OCI-LY7 (cell line): ENCODE measurements around the gene CERS4. TPM values are rescaled to one million over a fixed set of nuclear protein-coding genes. Genes with fewer than 3 reads are reported as not detected.
"Not testable (repeated sequence)": the region's sequence is repeated elsewhere in the genome, so short reads cannot be mapped to it uniquely, and the experiment has no call there.

ENCODE experiments used
- BruUV-seq: library from RNA; stranded (reverse); fragments of 400-500 nt; replicated peaks from 2 replicates; lab custom pipeline; 2021; lab: Mats Ljungman, UMichigan
- CTCF ChIA-PET: fragments of 300-600 bp; sonication (Branson Sonifier 250); formaldehyde crosslinking; loops from one replicate; lab custom pipeline; 2022; ENCODE audit warnings: antibody characterized with exemption; ENCODE audit not compliant: unreplicated experiment; lab: Charles Lee
- POLR2A ChIA-PET: fragments of 300-600 bp; sonication (Branson Sonifier 250); formaldehyde crosslinking; loops from one replicate; lab custom pipeline; 2022; ENCODE audit warnings: antibody characterized with exemption; lab: Charles Lee
- DNase-seq: peaks from one replicate; pipeline ENCODE4 v3.0.0-alpha.2; 2015; ENCODE audit warnings: low spot score
- H2AFZ ChIP-seq: fragments of 200-600 bp; sonication (generic), shearing (Covaris generic); 2 replicates; pipeline ENCODE4 v1.6.1; 2014; ENCODE audit warnings: mild to moderate bottlenecking, antibody characterized with exemption, low read length, moderate library complexity
- H3K27ac ChIP-seq: fragments of 200-600 bp; sonication (generic); 2 replicates; pipeline ENCODE4 v1.5.1; 2014; ENCODE audit warnings: mixed run types, low read depth, mild to moderate bottlenecking, moderate library complexity, low read length, inconsistent platforms; ENCODE audit not compliant: poor library complexity, severe bottlenecking
- H3K36me3 ChIP-seq: fragments of 200-600 bp; sonication (generic); 2 replicates; pipeline ENCODE4 v1.6.1; 2014; ENCODE audit warnings: mild to moderate bottlenecking, antibody characterized with exemption, low read length, moderate library complexity, mixed read lengths; ENCODE audit not compliant: insufficient read depth
- H3K4me1 ChIP-seq: fragments of 200-600 bp; sonication (generic); 2 replicates; pipeline ENCODE4 v1.5.1; 2014; ENCODE audit warnings: mild to moderate bottlenecking, low read length; ENCODE audit not compliant: insufficient read depth, poor library complexity, severe bottlenecking
- H3K4me2 ChIP-seq: fragments of 200-600 bp; sonication (generic); 2 replicates; pipeline ENCODE4 v1.6.1; 2014; ENCODE audit warnings: mild to moderate bottlenecking, low read length
- H3K4me3 ChIP-seq: fragments of 200-600 bp; sonication (generic); 2 replicates; pipeline ENCODE4 v1.5.1; 2014; ENCODE audit warnings: mild to moderate bottlenecking, low read depth, low read length; ENCODE audit not compliant: poor library complexity, severe bottlenecking
- H3K79me2 ChIP-seq: fragments of 200-600 bp; sonication (generic); 2 replicates; pipeline ENCODE4 v1.6.1; 2016; ENCODE audit warnings: low read depth, mild to moderate bottlenecking, low read length, moderate library complexity, mixed read lengths; ENCODE audit not compliant: insufficient read depth
- H3K9me2 ChIP-seq: fragments of 200-600 bp; sonication (generic); 2 replicates; pipeline ENCODE4 v1.6.1; 2016; ENCODE audit warnings: mild to moderate bottlenecking, low read length, mixed read lengths; ENCODE audit not compliant: insufficient read depth
- H3K9me3 ChIP-seq: fragments of 200-600 bp; sonication (generic); 2 replicates; pipeline ENCODE4 v1.6.1; 2014; ENCODE audit warnings: mild to moderate bottlenecking, mixed run types, low read length, mixed read lengths
- H4K20me1 ChIP-seq: fragments of 200-600 bp; sonication (generic); 2 replicates; pipeline ENCODE4 v1.6.1; 2014; ENCODE audit warnings: mild to moderate bottlenecking, antibody characterized with exemption, low read length, moderate library complexity, mixed read lengths; ENCODE audit not compliant: insufficient read depth
- EZH2phosphoT487 ChIP-seq: fragments of 200-600 bp; sonication (generic); IDR thresholded peaks from 2 replicates; pipeline ENCODE4 v1.6.1; 2018; ENCODE audit warnings: low read depth, borderline replicate concordance, mild to moderate bottlenecking, mixed run types, antibody characterized with exemption, low read length, moderate library complexity, mixed read lengths
- intact Hi-C: fragments of 100-400 bp; cut with micrococcal nuclease; formaldehyde crosslinking; loops from one replicate; pipeline ENCODE4 v1.10.0; 2022; ENCODE audit not compliant: unreplicated experiment
- total RNA-seq, 2 experiments: library from RNA; depleted of rRNA in 1 of 2; stranded (reverse); fragments of >200 nt in 1 of 2; shearing (Covaris generic) in 1 of 2; gene quantifications; 2 replicates each; pipeline ENCODE4 v1.2.3, GENCODE V29; 2014 to 2022
- TF ChIP-seq, protein P1 (sequence below): fragments of 200-600 bp; sonication (generic); conservative IDR thresholded peaks from 2 replicates; pipeline ENCODE4 v1.5.1; 2014; ENCODE audit warnings: mild to moderate bottlenecking, antibody characterized with exemption, low read length, moderate library complexity, mixed read lengths

The CERS4 gene
- total RNA-seq, 2 experiments from 2014 or later = 36.8 to 54.9 TPM

DNA sequence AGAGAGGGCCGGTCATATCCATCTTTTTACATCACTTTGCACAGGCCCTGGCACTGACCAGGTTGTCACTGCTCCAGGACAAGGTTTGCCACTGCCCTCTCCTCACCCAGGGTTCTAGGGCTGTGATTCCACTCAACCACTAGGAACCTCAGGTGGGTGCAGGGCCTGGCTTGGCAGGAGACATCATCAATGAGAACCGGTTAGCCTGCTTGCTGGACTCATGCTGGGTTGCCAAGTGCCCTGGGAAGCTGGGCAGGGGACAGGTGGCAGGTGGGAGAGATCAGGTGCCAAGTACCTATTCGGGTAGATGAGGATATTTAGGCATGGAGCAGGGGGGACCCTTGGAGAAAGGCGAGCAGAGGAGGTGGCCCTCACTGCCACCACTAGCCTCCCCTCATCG, 4.2 kb upstream of the CERS4 start:
- BruUV-seq = no TSS peak
- H3K4me1 ChIP-seq = peaks cover 16% of the 10 kb centered on the region
- no peak for DNase-seq
- H3K4me3 ChIP-seq = no peak overlapping the region
- no peak overlapping the region for H3K4me2 ChIP-seq
- H3K79me2 ChIP-seq = peaks cover 4% of the 10 kb centered on the region; the same call in 1 of the 2 replicates
- H4K20me1 ChIP-seq = no peaks in the 10 kb centered on the region
- no peaks in the 10 kb centered on the region for H3K9me2 ChIP-seq
- no peak overlapping the region for H3K27ac ChIP-seq
- ChIA-PET CTCF (no interaction called here), POLR2A (interaction anchor here (0.7 to 1.4 kb wide), 2 partner anchors 9 to 152 kb away, joined by 3 read pairs; partner anchors contain the start of gene CCL25)
- H2AFZ ChIP-seq = no peak overlapping the region
- no peaks in the 10 kb centered on the region for H3K9me3 ChIP-seq
- no peak for TF ChIP-seq EZH2phosphoT487
- TF ChIP-seq, protein P1, sequence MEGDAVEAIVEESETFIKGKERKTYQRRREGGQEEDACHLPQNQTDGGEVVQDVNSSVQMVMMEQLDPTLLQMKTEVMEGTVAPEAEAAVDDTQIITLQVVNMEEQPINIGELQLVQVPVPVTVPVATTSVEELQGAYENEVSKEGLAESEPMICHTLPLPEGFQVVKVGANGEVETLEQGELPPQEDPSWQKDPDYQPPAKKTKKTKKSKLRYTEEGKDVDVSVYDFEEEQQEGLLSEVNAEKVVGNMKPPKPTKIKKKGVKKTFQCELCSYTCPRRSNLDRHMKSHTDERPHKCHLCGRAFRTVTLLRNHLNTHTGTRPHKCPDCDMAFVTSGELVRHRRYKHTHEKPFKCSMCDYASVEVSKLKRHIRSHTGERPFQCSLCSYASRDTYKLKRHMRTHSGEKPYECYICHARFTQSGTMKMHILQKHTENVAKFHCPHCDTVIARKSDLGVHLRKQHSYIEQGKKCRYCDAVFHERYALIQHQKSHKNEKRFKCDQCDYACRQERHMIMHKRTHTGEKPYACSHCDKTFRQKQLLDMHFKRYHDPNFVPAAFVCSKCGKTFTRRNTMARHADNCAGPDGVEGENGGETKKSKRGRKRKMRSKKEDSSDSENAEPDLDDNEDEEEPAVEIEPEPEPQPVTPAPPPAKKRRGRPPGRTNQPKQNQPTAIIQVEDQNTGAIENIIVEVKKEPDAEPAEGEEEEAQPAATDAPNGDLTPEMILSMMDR = no peak
- intact Hi-C loops = no loop called here
- H3K36me3 ChIP-seq = no peaks in the 10 kb centered on the region

DNA sequence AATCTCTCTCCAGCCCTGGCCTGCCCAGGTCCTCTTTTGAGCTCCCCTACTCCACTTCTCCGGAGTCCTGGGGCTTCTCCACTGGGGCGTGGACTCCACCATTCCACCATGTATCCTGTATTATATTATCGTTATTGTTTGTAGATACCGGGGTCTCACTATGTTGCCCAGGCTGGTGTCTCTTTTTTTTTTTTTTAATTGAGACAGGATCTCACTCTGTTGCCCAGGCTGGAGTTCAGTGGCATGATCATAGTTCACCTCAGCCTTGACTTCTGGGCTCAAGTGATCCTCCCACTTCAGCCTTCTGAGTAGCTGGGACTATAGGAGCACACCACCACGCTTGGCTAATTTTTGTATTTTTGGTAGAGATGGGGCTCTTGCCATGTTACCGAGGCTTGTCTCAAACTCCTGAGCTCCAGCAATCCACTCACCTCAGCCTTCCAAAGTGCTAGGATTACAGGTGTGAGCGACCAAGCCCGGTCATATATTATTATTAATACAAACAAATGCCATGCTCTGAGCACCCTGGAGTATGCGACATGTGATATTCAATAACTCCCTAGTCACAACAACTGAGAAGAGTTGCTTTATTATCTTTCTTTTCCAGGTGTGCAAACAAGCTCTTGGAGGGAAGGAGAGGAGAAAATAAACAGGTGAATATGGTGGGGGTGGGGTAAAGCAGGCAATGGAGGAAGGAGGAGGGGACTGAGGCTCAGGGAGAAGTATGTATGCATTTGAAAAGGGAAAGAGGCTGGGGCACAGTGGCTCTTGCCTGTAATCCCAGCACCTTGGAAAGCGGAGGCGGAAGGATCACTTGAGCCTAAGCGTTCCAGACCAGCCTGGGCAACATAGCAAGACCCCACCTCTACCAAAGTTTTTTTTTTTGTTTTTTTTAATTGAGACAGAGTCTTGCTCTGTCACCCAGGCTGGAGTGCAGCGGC, 2.8 kb upstream of the CERS4 start:
- Histone ChIP-seq H4K20me1 (no peaks in the 10 kb centered on the region), H3K4me1 (peaks cover 30% of the 10 kb centered on the region), H3K9me2 (no peaks in the 10 kb centered on the region), H3K4me3 (no peak overlapping the region), H3K27ac (no peak overlapping the region), H3K36me3 (no peaks in the 10 kb centered on the region), H3K9me3 (no peaks in the 10 kb centered on the region), H3K79me2 (peaks cover 18% of the 10 kb centered on the region; the same call in 1 of the 2 replicates), H3K4me2 (no peak overlapping the region), H2AFZ (no peak overlapping the region)
- no TSS peak for BruUV-seq
- TF ChIP-seq, protein P1 = no peak
- TF ChIP-seq EZH2phosphoT487 = no peak
- ChIA-PET POLR2A (interaction anchor here (0.7 to 1.4 kb wide), 4 partner anchors 7 to 1892 kb away, joined by 3 to 6 read pairs (median 4); no protein-coding TSS in a partner anchor), CTCF (no interaction called here)
- intact Hi-C loops = no loop called here
- no peak for DNase-seq

DNA sequence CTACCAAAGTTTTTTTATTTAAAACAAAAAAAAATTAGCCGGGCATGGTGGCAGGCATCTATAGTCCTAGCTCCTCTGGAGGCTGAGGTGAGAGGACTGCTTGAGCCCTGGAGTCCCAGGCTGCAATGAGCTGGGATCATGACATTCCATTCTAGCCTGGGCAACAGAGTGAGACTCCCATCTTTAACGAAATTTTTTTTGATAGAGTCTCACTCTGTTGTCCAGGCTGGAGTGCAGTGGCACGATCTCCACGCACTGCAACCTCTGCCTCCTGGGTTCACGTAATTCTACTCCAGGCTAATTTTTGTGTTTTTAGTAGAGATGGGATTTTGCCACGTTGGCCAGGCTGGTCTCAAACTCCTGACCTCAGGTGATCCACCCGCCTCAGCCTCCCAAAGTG, 1.8 kb upstream of the CERS4 start:
- H3K4me3 ChIP-seq, H3K9me2 ChIP-seq, H3K36me3 ChIP-seq, BruUV-seq, DNase-seq, H3K4me2 ChIP-seq, H2AFZ ChIP-seq, H3K9me3 ChIP-seq, intact Hi-C loops, H3K27ac ChIP-seq, H4K20me1 ChIP-seq, CTCF ChIA-PET: not testable (repeated sequence)
- peaks cover 27% of the 10 kb centered on the region; the same call in 1 of the 2 replicates for H3K79me2 ChIP-seq
- POLR2A ChIA-PET = interaction anchor here (0.7 to 1.1 kb wide), 2 partner anchors 12 to 584 kb away, joined by 3 to 4 read pairs; no protein-coding TSS in a partner anchor
- peaks cover 39% of the 10 kb centered on the region for H3K4me1 ChIP-seq
